IMR-90 (cell line): Measurements from ENCODE around the gene GTF2A2. TPM values are rescaled to one million over a fixed set of nuclear protein-coding genes. Genes with fewer than 3 reads are reported as not detected.

Experiments
- ATAC-seq: fragments of 200-7000 bp; cut with Tn5 transposase; 2 replicates; pipeline ENCODE4 v1.9.1; 2020; ENCODE audit warnings: low read depth, mild to moderate bottlenecking, moderate library complexity
- BruUV-seq: library from RNA; stranded (reverse); fragments of 400-500 nt; replicated peaks from 2 replicates; lab custom pipeline; 2021; lab: Mats Ljungman, UMichigan
- CTCF ChIA-PET: fragments of 300-600 bp; formaldehyde crosslinking; extraction: SDS; loops from one replicate; lab custom pipeline; 2021; ENCODE audit warnings: antibody characterized with exemption; lab: Yijun Ruan, JAX
- POLR2A ChIA-PET: fragments of 300-600 bp; sonication (Branson Sonifier 250); formaldehyde crosslinking; loops from one replicate; lab custom pipeline; 2022; ENCODE audit warnings: antibody characterized with exemption; ENCODE audit not compliant: unreplicated experiment; lab: Charles Lee
- DNase-seq: peaks from one replicate; pipeline ENCODE4 v3.0.0; 2013
- H2AFZ ChIP-seq: replicated peaks from 2 replicates; pipeline ENCODE3; 2013; ENCODE audit warnings: low read length, mild to moderate bottlenecking; ENCODE audit not compliant: poor library complexity
- H2AK5ac ChIP-seq: 2 replicates; pipeline ENCODE4 v1.6.1; 2013; ENCODE audit warnings: low read depth, low read length, inconsistent platforms
- H2AK9ac ChIP-seq: replicated peaks from 2 replicates; pipeline ENCODE3; 2013; ENCODE audit warnings: mild to moderate bottlenecking, low read depth, low read length, moderate library complexity; ENCODE audit not compliant: poor library complexity
- H2BK120ac ChIP-seq: 2 replicates; pipeline ENCODE4 v1.6.1; 2013; ENCODE audit warnings: low read depth, low read length, inconsistent platforms
- H2BK15ac ChIP-seq: 3 replicates; pipeline ENCODE4 v1.6.1; 2013; ENCODE audit warnings: low read depth, low read length, inconsistent platforms
- H2BK20ac ChIP-seq: 2 replicates; pipeline ENCODE4 v1.6.1; 2013; ENCODE audit warnings: low read depth, mild to moderate bottlenecking, inconsistent platforms, low read length, moderate library complexity
- H2BK5ac ChIP-seq: 2 replicates; pipeline ENCODE4 v1.6.1; 2013; ENCODE audit warnings: mild to moderate bottlenecking, low read depth, low read length, inconsistent platforms; ENCODE audit not compliant: poor library complexity, severe bottlenecking
- H3K14ac ChIP-seq: replicated peaks from 2 replicates; pipeline ENCODE4 v1.6.1; 2013; ENCODE audit warnings: low read depth, low read length, inconsistent platforms
- H3K18ac ChIP-seq: 2 replicates; pipeline ENCODE4 v1.6.1; 2013; ENCODE audit warnings: low read depth, low read length, control low read depth
- H3K23ac ChIP-seq: 2 replicates; pipeline ENCODE4 v1.6.1; 2013; ENCODE audit warnings: low read depth, low read length, inconsistent platforms
- H3K27ac ChIP-seq: 2 replicates; pipeline ENCODE4 v1.5.1; 2013; ENCODE audit warnings: mild to moderate bottlenecking, control low read depth, low read length; ENCODE audit not compliant: insufficient read depth
- H3K27me3 ChIP-seq: 2 replicates; pipeline ENCODE4 v1.6.1; 2013; ENCODE audit warnings: low read length; ENCODE audit not compliant: control insufficient read depth, insufficient read depth
- H3K36me3 ChIP-seq: 2 replicates; pipeline ENCODE4 v1.6.1; 2013; ENCODE audit warnings: low read length, mixed read lengths; ENCODE audit not compliant: control insufficient read depth, insufficient read depth
- H3K4ac ChIP-seq: 2 replicates; pipeline ENCODE4 v1.6.1; 2013; ENCODE audit warnings: low read depth, low read length, inconsistent platforms
- H3K4me1 ChIP-seq: 2 replicates; pipeline ENCODE4 v1.6.1; 2013; ENCODE audit warnings: low read length, mixed read lengths; ENCODE audit not compliant: control insufficient read depth, insufficient read depth
- H3K4me2 ChIP-seq: 2 replicates; pipeline ENCODE4 v1.6.1; 2013; ENCODE audit warnings: low read depth, mild to moderate bottlenecking, control low read depth, low read length, moderate library complexity
- H3K4me3 ChIP-seq: 2 replicates; pipeline ENCODE4 v1.5.1; 2013; ENCODE audit warnings: low read depth, mild to moderate bottlenecking, control low read depth, low read length, moderate library complexity; ENCODE audit not compliant: insufficient read depth
- H3K56ac ChIP-seq: 2 replicates; pipeline ENCODE4 v1.6.1; 2013; ENCODE audit warnings: low read length, inconsistent platforms; ENCODE audit not compliant: insufficient read depth; ENCODE audit errors: extremely low read depth
- H3K79me1 ChIP-seq, 2 experiments: 2 replicates each; pipeline ENCODE4 v1.6.1; 2013; ENCODE audit warnings: low read length in 2 of 2, inconsistent platforms in 1 of 2, low read depth in 1 of 2
- H3K9ac ChIP-seq: 2 replicates; pipeline ENCODE4 v1.6.1; 2013; ENCODE audit warnings: low read depth, low read length, control low read depth
- H3K9me1 ChIP-seq: 2 replicates; pipeline ENCODE4 v1.6.1; 2013; ENCODE audit warnings: low read length, inconsistent platforms; ENCODE audit not compliant: insufficient read depth
- H3K9me3 ChIP-seq: 2 replicates; pipeline ENCODE4 v1.6.1; 2013; ENCODE audit warnings: low read length; ENCODE audit not compliant: control insufficient read depth, insufficient read depth
- H4K20me1 ChIP-seq: 2 replicates; pipeline ENCODE4 v1.6.1; 2013; ENCODE audit warnings: low read length, inconsistent platforms; ENCODE audit not compliant: insufficient read depth
- H4K5ac ChIP-seq: 2 replicates; pipeline ENCODE4 v1.6.1; 2013; ENCODE audit warnings: mild to moderate bottlenecking, low read depth, low read length, control low read depth
- H4K8ac ChIP-seq, 2 experiments: 2 replicates each; pipeline ENCODE4 v1.6.1; 2013; ENCODE audit warnings: low read depth in 2 of 2, low read length in 2 of 2, control low read depth in 1 of 2, inconsistent platforms in 1 of 2
- H4K91ac ChIP-seq: 2 replicates; pipeline ENCODE4 v1.6.1; 2013; ENCODE audit warnings: low read depth, low read length, inconsistent platforms; ENCODE audit not compliant: insufficient read depth
- BHLHE40 ChIP-seq: fragments of 150-350 bp; IDR thresholded peaks from 2 replicates; pipeline ENCODE4 v1.6.1; 2016; ENCODE audit warnings: mild to moderate bottlenecking, low read depth, low read length
- CEBPB ChIP-seq: IDR thresholded peaks from 2 replicates; pipeline ENCODE4 v1.6.1; 2012; ENCODE audit warnings: low read depth, low read length, improper control_type of control experiment
- CHD1 ChIP-seq: IDR thresholded peaks from 2 replicates; pipeline ENCODE4 v1.6.1; 2012; ENCODE audit warnings: low read depth, low read length, improper control_type of control experiment
- CTCF ChIP-seq: conservative IDR thresholded peaks from 2 replicates; pipeline ENCODE4 v1.5.1; 2012; ENCODE audit warnings: mild to moderate bottlenecking, low read depth, low read length, improper control_type of control experiment
- ELK1 ChIP-seq: fragments of 150-350 bp; IDR thresholded peaks from 2 replicates; pipeline ENCODE4 v1.6.1; 2016; ENCODE audit warnings: low read depth, mild to moderate bottlenecking, low read length, moderate library complexity, borderline replicate concordance
- FOS ChIP-seq: fragments of 150-350 bp; IDR thresholded peaks from 2 replicates; pipeline ENCODE4 v1.6.1; 2016; ENCODE audit warnings: low read depth, low read length
- MAFK ChIP-seq: IDR thresholded peaks from 2 replicates; pipeline ENCODE4 v1.6.1; 2012; ENCODE audit warnings: low read depth, low read length, improper control_type of control experiment
- MXI1 ChIP-seq: IDR thresholded peaks from 2 replicates; pipeline ENCODE4 v1.6.1; 2012; ENCODE audit warnings: low read depth, mild to moderate bottlenecking, low read length, moderate library complexity, borderline replicate concordance
- NFE2L2 ChIP-seq: fragments of 150-350 bp; IDR thresholded peaks from 2 replicates; pipeline ENCODE4 v1.6.1; 2016; ENCODE audit warnings: low read depth, mild to moderate bottlenecking, low read length
- POLR2A ChIP-seq: IDR thresholded peaks from 2 replicates; pipeline ENCODE4 v1.6.1; 2012; ENCODE audit warnings: mild to moderate bottlenecking, low read depth, low read length
- RCOR1 ChIP-seq: IDR thresholded peaks from 2 replicates; pipeline ENCODE4 v1.6.1; 2012; ENCODE audit warnings: mild to moderate bottlenecking, low read length, improper control_type of control experiment; ENCODE audit not compliant: insufficient replicate concordance
- SMC3 ChIP-seq: fragments of 150-350 bp; IDR thresholded peaks from 2 replicates; pipeline ENCODE4 v1.6.1; 2016; ENCODE audit warnings: low read depth, mild to moderate bottlenecking, antibody characterized with exemption, low read length, moderate library complexity
- USF2 ChIP-seq: fragments of 150-350 bp; IDR thresholded peaks from 2 replicates; pipeline ENCODE4 v1.6.1; 2017; ENCODE audit warnings: mild to moderate bottlenecking, antibody characterized with exemption, low read length, low read depth
- WGBS, 2 experiments: methylation state at CpG; one replicate each; pipeline versions ENCODE4 v1.1.5 to v1.1.7; 2013; ENCODE audit warnings: missing lambda C conversion rate in 2 of 2; ENCODE audit not compliant: insufficient read length in 1 of 2; ENCODE audit errors: extremely low coverage in 2 of 2; 5-methylcytosine and 5-hydroxymethylcytosine counted together
- dilution Hi-C: fragments of 300-500 bp; cut with HindIII; formaldehyde crosslinking; loops from one replicate; pipeline ENCODE4 v1.14.3; 2018; ENCODE audit warnings: low sequenced_read_pairs; ENCODE audit not compliant: unreplicated experiment
- in situ Hi-C: fragments of 300-500 bp; cut with MboI; formaldehyde crosslinking; loops from 3 replicates; pipeline ENCODE4 v1.14.3; 2019; ENCODE audit warnings: low sequenced_read_pairs, inconsistent platforms, mixed read lengths
- intact Hi-C: fragments of 100-400 bp; cut with micrococcal nuclease; formaldehyde crosslinking; loops from 2 replicates; pipeline ENCODE4 v1.10.0; 2022
- polyA plus RNA-seq, 3 experiments: library from polyadenylated mRNA; depleted of rRNA; stranded (reverse); fragments of >200 nt; gene quantifications; 2 replicates each; pipeline ENCODE4 v1.2.3, GENCODE V29; 2012; ENCODE audit warnings: low replicate concordance in 1 of 3
- total RNA-seq: library from RNA; depleted of rRNA; stranded (reverse); fragments of >200 nt; gene quantifications from 2 replicates; pipeline ENCODE4 v1.2.3, GENCODE V29; 2012

The GTF2A2 gene
- total and polyA plus RNA-seq, 2 of the 4 experiments (the other 2 are of a cell fraction) = 10.2 to 29.9 TPM

GRCh38 chr15:59616379-59616778, 40.9 kb downstream of the GTF2A2 start:
- H2AK5ac ChIP-seq = no peak overlapping the region
- H4K5ac ChIP-seq = no peak overlapping the region
- no peaks in the 10 kb centered on the region for H3K36me3 ChIP-seq
- no peak overlapping the region for H3K27ac ChIP-seq
- no peak overlapping the region for H3K23ac ChIP-seq
- in situ Hi-C loops = no loop called here
- no peak overlapping the region for H3K4me2 ChIP-seq
- no peak overlapping the region for H3K18ac ChIP-seq
- DNase-seq (no peak), ATAC-seq (no peak)
- peaks cover 23% of the 10 kb centered on the region for H3K27me3 ChIP-seq
- H4K91ac ChIP-seq = no peak overlapping the region
- H3K56ac ChIP-seq = no peak overlapping the region
- H2BK20ac ChIP-seq = no peak overlapping the region
- H3K9me3 ChIP-seq = no peaks in the 10 kb centered on the region
- H3K4ac ChIP-seq = no peak overlapping the region
- intact Hi-C loops = no loop called here
- no peak overlapping the region for H3K4me3 ChIP-seq
- H3K4me1 ChIP-seq = no peaks in the 10 kb centered on the region
- H4K8ac ChIP-seq = no peak overlapping the region
- no peak overlapping the region for H2AK9ac ChIP-seq
- ChIA-PET POLR2A (no interaction called here), CTCF (no interaction called here)
- no peaks in the 10 kb centered on the region for H3K9me1 ChIP-seq
- H2BK5ac ChIP-seq = no peak overlapping the region
- H2AFZ ChIP-seq = no peak overlapping the region
- TF ChIP-seq BHLHE40 (no peak), USF2 (no peak), SMC3 (no peak), RCOR1 (no peak), NFE2L2 (no peak), FOS (no peak), ELK1 (no peak), CTCF (no peak), POLR2A (no peak), CEBPB (no peak), MXI1 (no peak), MAFK (no peak), CHD1 (no peak)
- no peak overlapping the region for H3K14ac ChIP-seq
- no peaks in the 10 kb centered on the region for H4K20me1 ChIP-seq
- dilution Hi-C loops = no loop called here
- no TSS peak for BruUV-seq
- no peak overlapping the region for H2BK15ac ChIP-seq
- H3K79me1 ChIP-seq = no peaks in the 10 kb centered on the region
- no peak overlapping the region for H3K9ac ChIP-seq
- 68% methylated on average over 2 of the region's 3 CpGs; no CpG with 5 or more reads in 1 of the 2 experiments for WGBS, 2 experiments
- H2BK120ac ChIP-seq = no peak overlapping the region
